Epithelial cell of proximal tubule (primary cell): ENCODE measurements around the gene CPSF2. TPM values are rescaled to one million over a fixed set of nuclear protein-coding genes. Genes with fewer than 3 reads are reported as not detected.

Source experiments
- DNase-seq: peaks from one replicate; pipeline ENCODE4 v3.0.0-alpha.2; 2011; ENCODE audit warnings: low read depth
- H3K4me3 ChIP-seq: 2 replicates; pipeline ENCODE4 v1.5.1; 2011; ENCODE audit warnings: low read depth, mild to moderate bottlenecking, low read length
- CTCF ChIP-seq: conservative IDR thresholded peaks from 2 replicates; pipeline ENCODE4 v1.5.1; 2012; ENCODE audit warnings: low read depth, mild to moderate bottlenecking, low read length
- total RNA-seq: library from RNA; depleted of rRNA; stranded (reverse); fragments of >200 nt; gene quantifications from 2 replicates; pipeline ENCODE4 v1.2.3, GENCODE V29; 2015

CPSF2 gene
- total RNA-seq, 1 donor from 2014 or later: 35.6 TPM

- H3K4me3 ChIP-seq: peak overlapping the region; percentile 96
- DNase-seq: no peak
- no peak for TF ChIP-seq CTCF
Observed at GRCh38 chr14:92122351-92122677, 545 bp downstream of the CPSF2 start.

GRCh38 chr14:92122761-92123160 lies 992 bp downstream of the CPSF2 start:
- no peak for DNase-seq
- H3K4me3 ChIP-seq: peak overlapping the region; percentile 96
- TF ChIP-seq CTCF: no peak

- TF ChIP-seq CTCF: no peak
- no peak for DNase-seq
- no peak overlapping the region for H3K4me3 ChIP-seq
Observed at GRCh38 chr14:92134456-92134855, 12.7 kb downstream of the CPSF2 start.

- H3K4me3 ChIP-seq: no peak overlapping the region
- DNase-seq: no peak
- peak; percentile 57 for TF ChIP-seq CTCF
Observed at GRCh38 chr14:92135269-92135668, 13.5 kb downstream of the CPSF2 start.

GRCh38 chr14:92143309-92143708 lies 21.5 kb downstream of the CPSF2 start:
- no peak for DNase-seq
- H3K4me3 ChIP-seq: no peak overlapping the region
- TF ChIP-seq CTCF: no peak

GRCh38 chr14:92143962-92144361 lies 22.2 kb downstream of the CPSF2 start:
- DNase-seq: no peak
- TF ChIP-seq CTCF: no peak
- H3K4me3 ChIP-seq: no peak overlapping the region

- TF ChIP-seq CTCF: no peak
- no peak for DNase-seq
- H3K4me3 ChIP-seq: no peak overlapping the region
Observed at GRCh38 chr14:92144708-92145107, 22.9 kb downstream of the CPSF2 start.
